GM12801 (cell line): ENCODE measurements around the gene AIFM1.

Source experiments
- TF ChIP-seq, protein P1 (sequence below): IDR thresholded peaks from one replicate; pipeline ENCODE4 v1.5.1; 2011; ENCODE audit warnings: control low read depth; ENCODE audit not compliant: insufficient read length; ENCODE audit errors: extremely low read depth

Gene AIFM1

DNA sequence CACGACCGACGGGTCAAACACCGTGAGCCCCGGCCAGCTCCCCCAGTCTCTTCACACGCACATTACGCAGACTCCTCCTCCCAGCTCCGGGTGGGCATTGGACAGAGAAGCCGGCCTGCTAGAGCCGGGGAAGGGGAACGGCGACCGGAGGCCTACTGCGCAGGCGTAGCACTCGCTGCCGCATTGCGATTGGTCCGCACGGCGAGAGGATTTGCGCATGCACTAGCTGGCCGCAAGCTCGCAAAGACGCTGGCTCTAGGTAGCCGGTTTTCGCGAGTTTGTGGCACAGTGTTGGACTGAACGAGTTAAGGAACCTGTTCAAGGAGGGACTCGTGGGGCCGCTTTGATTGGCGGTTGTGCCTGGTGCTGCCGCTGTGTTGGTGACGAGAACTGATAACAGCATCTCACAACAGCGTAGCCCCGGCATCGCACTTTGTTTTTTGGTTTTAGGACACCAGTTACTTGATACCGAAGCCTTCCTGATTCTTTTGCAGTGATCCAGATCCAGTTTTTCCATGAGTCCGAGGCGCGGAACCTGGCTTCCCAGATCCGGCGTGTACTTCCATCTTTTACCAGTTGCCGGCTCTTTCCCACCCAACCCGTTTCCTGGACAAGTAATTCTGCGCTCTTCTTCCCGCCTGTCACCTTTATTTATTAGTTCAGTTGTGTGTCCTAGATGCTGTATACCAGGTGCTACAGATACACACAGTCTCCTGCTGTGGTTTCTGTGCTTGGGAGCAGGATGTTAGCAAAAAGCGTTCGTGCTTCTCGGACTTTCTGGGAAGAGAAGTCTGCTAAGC, at the start of gene AIFM1:
AIFM1 (minus strand) TSS at position 139 of the 800 bp plus-strand sequence. CDS start 185 bp downstream, outside the sequence.
- TF ChIP-seq, protein P1, sequence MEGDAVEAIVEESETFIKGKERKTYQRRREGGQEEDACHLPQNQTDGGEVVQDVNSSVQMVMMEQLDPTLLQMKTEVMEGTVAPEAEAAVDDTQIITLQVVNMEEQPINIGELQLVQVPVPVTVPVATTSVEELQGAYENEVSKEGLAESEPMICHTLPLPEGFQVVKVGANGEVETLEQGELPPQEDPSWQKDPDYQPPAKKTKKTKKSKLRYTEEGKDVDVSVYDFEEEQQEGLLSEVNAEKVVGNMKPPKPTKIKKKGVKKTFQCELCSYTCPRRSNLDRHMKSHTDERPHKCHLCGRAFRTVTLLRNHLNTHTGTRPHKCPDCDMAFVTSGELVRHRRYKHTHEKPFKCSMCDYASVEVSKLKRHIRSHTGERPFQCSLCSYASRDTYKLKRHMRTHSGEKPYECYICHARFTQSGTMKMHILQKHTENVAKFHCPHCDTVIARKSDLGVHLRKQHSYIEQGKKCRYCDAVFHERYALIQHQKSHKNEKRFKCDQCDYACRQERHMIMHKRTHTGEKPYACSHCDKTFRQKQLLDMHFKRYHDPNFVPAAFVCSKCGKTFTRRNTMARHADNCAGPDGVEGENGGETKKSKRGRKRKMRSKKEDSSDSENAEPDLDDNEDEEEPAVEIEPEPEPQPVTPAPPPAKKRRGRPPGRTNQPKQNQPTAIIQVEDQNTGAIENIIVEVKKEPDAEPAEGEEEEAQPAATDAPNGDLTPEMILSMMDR: no peak

DNA sequence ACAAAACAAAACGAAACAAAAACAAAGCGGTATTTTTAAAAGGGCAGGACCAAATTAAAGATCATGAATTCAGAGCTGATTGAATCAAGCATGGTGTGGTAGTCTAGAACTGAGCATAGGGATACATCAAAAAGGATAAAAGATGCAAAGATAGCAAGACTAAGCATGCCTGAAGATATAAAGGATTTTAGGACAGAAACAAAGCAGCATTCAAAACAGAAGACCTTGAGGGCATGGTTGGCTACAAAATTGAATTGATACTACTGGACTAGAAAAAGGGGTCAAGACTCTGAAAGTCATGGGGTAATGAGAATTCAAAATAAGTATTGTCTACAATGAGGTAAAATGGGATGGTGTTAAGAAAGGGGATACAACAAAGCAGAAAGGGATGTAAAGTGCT, 47.7 kb upstream of the AIFM1 start:
- TF ChIP-seq, protein P1: no peak

DNA sequence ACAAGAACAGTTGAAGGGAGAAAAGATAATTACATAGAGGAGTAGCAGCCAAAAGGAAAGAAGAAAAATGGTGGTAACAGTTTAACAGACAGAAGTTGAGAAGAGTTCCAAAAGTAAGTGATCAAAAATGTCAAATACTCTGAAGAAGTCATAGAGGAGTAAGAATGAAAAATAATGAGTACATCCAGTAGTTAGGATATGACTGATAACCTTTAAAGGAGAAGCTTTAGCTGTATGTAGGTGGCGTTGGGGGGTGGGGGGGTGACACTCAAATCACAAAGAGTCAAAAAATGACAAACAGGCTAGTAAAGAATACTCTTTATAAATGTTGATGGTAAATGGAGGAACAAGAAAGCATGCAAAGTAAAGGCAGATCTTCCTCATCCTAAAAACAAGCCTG, 46.7 kb upstream of the AIFM1 start:
- TF ChIP-seq, protein P1: no peak

DNA sequence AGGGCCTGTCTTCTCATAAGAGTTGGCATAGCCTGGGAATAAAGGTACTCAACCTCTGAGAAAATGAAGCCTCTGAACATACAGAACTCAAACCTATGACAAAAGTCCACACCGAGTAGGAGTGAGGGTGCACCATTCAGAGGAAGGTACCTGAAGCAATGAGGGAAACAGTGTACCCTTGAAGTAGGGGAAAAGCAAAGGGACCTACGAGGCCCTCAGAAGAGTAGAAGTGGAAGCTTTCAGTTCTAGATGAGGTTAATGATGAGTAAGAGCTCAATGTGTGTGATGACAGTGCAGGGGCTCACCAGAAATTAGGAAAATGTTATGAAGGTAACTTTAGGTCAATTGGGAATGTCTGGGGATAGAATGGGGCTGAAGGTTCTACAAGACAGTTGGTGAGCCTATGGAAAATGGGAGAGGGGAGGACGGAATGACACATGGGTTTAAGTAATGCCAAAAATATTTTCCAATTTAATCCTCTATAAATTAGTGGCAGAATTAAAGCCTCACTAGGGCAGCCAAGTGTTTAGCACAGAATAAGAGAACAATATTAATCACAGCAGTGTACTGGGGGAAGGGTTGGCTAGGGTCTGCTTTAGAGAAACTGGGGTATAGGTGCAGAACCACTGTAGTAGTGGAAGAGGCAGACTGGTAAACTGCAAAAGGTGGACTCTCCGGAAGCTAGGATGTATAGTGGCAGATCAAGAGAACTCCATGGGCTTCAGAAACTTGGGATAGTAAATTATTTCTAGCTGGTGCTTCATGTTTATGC, 46.0 kb upstream of the AIFM1 start:
- TF ChIP-seq, protein P1: no peak

DNA sequence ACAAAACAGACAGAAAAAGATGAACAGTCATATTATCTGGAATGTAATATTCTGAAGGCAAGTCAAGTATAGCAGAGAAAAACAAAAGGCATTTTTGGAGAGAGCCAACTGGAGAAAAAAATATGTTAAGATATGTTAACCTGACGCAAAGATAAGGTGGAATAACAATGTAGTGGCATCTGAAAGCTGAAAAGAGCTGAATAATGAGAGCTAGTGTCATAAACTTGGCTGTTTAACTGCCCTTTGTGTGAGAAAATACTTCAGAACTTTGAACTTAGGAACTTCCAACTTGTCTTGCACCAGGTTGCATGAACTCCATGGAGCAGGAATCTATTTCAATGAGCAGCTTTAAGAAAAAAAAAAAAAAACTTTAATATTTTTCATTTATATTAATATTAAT, 39.0 kb upstream of the AIFM1 start:
- TF ChIP-seq, protein P1: no peak

DNA sequence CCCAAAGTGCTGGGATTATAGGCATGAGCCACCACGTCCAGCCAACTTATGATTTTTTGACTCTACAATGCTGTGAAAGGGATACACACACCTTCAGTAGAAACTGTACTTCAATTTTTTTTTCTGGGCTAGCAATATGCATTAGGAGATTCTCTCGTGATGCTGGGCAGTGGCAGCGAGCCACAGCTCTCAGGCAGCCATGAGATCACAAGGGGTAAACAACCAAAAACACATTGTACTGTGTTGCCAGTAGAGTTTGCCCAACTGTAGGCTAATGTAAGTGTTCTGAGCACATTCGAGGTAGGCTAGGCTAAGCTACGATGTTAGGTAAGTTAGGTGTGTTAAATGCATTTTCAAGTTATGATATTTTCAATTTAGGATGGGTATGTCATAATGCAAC, 31.8 kb upstream of the AIFM1 start:
- TF ChIP-seq, protein P1: no peak

DNA sequence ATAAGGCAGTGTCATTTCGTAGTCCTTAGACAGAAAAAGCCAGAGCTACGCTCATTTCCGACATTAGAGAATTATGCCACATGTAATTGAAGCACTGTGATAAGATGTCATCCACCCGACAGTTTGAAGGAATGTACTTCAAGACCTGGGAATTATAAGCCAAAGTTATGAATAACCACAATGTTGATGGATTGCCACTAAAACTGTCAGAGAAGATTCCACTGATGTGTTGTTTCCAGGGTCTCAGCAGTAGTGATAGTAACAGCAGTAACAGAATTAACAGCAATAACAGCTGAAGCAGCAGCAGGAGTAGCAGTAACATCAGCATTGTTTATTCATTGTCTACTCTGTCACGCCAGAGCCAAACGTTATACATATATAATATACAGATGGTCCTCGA, 30.8 kb upstream of the AIFM1 start:
- TF ChIP-seq, protein P1: no peak
